ENCODE data around the gene ZBTB18. TPM values are rescaled to one million over a fixed set of nuclear protein-coding genes. Genes with fewer than 3 reads are reported as not detected.

The ZBTB18 gene
- total RNA-seq, 1 experiment from 2014 or later, result 15.2 TPM

- no peak for TF ChIP-seq EZH2 (IDR thresholded peaks at IDR 0.05; ENCODE audit: borderline replicate concordance, low read depth, low read length, poor library complexity, severe bottlenecking)
- TF ChIP-seq, protein P1, sequence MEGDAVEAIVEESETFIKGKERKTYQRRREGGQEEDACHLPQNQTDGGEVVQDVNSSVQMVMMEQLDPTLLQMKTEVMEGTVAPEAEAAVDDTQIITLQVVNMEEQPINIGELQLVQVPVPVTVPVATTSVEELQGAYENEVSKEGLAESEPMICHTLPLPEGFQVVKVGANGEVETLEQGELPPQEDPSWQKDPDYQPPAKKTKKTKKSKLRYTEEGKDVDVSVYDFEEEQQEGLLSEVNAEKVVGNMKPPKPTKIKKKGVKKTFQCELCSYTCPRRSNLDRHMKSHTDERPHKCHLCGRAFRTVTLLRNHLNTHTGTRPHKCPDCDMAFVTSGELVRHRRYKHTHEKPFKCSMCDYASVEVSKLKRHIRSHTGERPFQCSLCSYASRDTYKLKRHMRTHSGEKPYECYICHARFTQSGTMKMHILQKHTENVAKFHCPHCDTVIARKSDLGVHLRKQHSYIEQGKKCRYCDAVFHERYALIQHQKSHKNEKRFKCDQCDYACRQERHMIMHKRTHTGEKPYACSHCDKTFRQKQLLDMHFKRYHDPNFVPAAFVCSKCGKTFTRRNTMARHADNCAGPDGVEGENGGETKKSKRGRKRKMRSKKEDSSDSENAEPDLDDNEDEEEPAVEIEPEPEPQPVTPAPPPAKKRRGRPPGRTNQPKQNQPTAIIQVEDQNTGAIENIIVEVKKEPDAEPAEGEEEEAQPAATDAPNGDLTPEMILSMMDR (conservative IDR thresholded peaks at IDR 0.05; ENCODE audit: low read depth, low read length), result no peak
- ChIA-PET POLR2A (ENCODE audit: low non-redundant PET) (no interaction called here), CTCF (no interaction called here)
- Histone ChIP-seq H3K4me1 (ENCODE audit: insufficient read depth, low read length, poor library complexity, severe bottlenecking) (peaks cover 28% of the 10 kb centered on the region), H3K4me3 (ENCODE audit: low read depth, low read length, poor library complexity, severe bottlenecking) (no peak overlapping the region), H3K9me3 (ENCODE audit: low read depth, low read length, poor library complexity, severe bottlenecking) (no peaks in the 10 kb centered on the region), H3K36me3 (ENCODE audit: insufficient read depth, low read length, poor library complexity, severe bottlenecking) (peaks cover 16% of the 10 kb centered on the region), H3K27me3 (replicated peaks; ENCODE audit: insufficient read depth, low read depth, low read length, poor library complexity) (no peaks in the 10 kb centered on the region), H3K27ac (ENCODE audit: low read depth, low read length, poor library complexity, severe bottlenecking) (no peak overlapping the region)
- intact Hi-C loops (cut with micrococcal nuclease; ENCODE audit: unreplicated experiment), result no loop called here
- no peak for DNase-seq (ENCODE audit: low spot score)
- BruUV-seq (replicated peaks), result no TSS peak
These were observed 3.3 kb downstream of the ZBTB18 start for GRCh38 chr1:244054247-244054923.

DNA sequence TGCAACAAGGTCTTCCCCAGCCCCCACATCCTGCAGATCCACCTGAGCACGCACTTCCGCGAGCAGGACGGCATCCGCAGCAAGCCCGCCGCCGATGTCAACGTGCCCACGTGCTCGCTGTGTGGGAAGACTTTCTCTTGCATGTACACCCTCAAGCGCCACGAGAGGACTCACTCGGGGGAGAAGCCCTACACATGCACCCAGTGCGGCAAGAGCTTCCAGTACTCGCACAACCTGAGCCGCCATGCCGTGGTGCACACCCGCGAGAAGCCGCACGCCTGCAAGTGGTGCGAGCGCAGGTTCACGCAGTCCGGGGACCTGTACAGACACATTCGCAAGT, 3.8 kb downstream of the ZBTB18 start:
- DNase-seq (ENCODE audit: low spot score), result no peak
- CTCF ChIA-PET, result no interaction called here
- no TSS peak for BruUV-seq (replicated peaks)
- POLR2A ChIA-PET (ENCODE audit: low non-redundant PET), result no interaction called here
- TF ChIP-seq EZH2 (IDR thresholded peaks at IDR 0.05; ENCODE audit: borderline replicate concordance, low read depth, low read length, poor library complexity, severe bottlenecking), result no peak
- TF ChIP-seq, protein P1 (conservative IDR thresholded peaks at IDR 0.05; ENCODE audit: low read depth, low read length), result no peak
- Histone ChIP-seq H3K9me3 (ENCODE audit: low read depth, low read length, poor library complexity, severe bottlenecking) (no peaks in the 10 kb centered on the region), H3K4me3 (ENCODE audit: low read depth, low read length, poor library complexity, severe bottlenecking) (no peak overlapping the region), H3K27ac (ENCODE audit: low read depth, low read length, poor library complexity, severe bottlenecking) (no peak overlapping the region), H3K4me1 (ENCODE audit: insufficient read depth, low read length, poor library complexity, severe bottlenecking) (peaks cover 28% of the 10 kb centered on the region), H3K36me3 (ENCODE audit: insufficient read depth, low read length, poor library complexity, severe bottlenecking) (peaks cover 16% of the 10 kb centered on the region), H3K27me3 (replicated peaks; ENCODE audit: insufficient read depth, low read depth, low read length, poor library complexity) (no peaks in the 10 kb centered on the region)
- intact Hi-C loops (cut with micrococcal nuclease; ENCODE audit: unreplicated experiment), result no loop called here

DNA sequence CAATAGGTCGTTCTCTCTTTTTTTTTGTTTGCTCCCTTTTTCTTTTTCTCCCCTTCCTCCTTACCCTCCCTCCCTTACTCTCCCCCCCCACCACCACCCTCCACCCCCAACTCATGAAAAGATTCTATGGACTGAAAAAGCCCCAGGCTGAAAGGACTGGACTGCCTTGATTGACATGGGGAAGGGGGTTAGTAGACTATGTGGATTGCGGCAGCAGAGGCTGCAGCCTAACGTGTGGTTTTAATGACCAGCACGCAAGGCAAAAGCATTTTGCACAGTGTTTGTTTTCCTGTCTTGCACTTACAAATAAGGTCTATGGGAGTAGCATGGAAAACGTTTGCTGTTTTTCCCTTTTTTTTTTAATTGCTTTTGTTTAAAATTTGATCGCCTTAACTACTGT, 5.5 kb downstream of the ZBTB18 start:
- intact Hi-C loops (cut with micrococcal nuclease; ENCODE audit: unreplicated experiment), result no loop called here
- DNase-seq (ENCODE audit: low spot score), result no peak
- ChIA-PET CTCF (interaction anchor here (0.7 kb wide), 1 partner anchor 21 kb away, joined by 4 read pairs; no protein-coding TSS in a partner anchor), POLR2A (ENCODE audit: low non-redundant PET) (no interaction called here)
- no peak overlapping the region for H3K4me3 ChIP-seq (ENCODE audit: low read depth, low read length, poor library complexity, severe bottlenecking)
- H3K36me3 ChIP-seq (ENCODE audit: insufficient read depth, low read length, poor library complexity, severe bottlenecking), result peaks cover 16% of the 10 kb centered on the region
- peaks cover 12% of the 10 kb centered on the region for H3K4me1 ChIP-seq (ENCODE audit: insufficient read depth, low read length, poor library complexity, severe bottlenecking)
- H3K27me3 ChIP-seq (replicated peaks; ENCODE audit: insufficient read depth, low read depth, low read length, poor library complexity), result no peaks in the 10 kb centered on the region
- no peak overlapping the region for H3K27ac ChIP-seq (ENCODE audit: low read depth, low read length, poor library complexity, severe bottlenecking)
- TF ChIP-seq, protein P1 (conservative IDR thresholded peaks at IDR 0.05; ENCODE audit: low read depth, low read length), result no peak
- TF ChIP-seq EZH2 (IDR thresholded peaks at IDR 0.05; ENCODE audit: borderline replicate concordance, low read depth, low read length, poor library complexity, severe bottlenecking), result no peak
- no peaks in the 10 kb centered on the region for H3K9me3 ChIP-seq (ENCODE audit: low read depth, low read length, poor library complexity, severe bottlenecking)
- no TSS peak for BruUV-seq (replicated peaks)
